Stimulated activated CD4-positive, alpha-beta T cell treated with anti-CD3 and anti-CD28 coated beads, TNF-alpha, amount 100 ng/mL, for 1 hour (primary cell): Measurements from ENCODE around the gene SND1.
A peak's percentile ranks its signal among the peaks of the same experiment; 100 is the strongest.

Experiments
- DNase-seq, 3 donors: peaks; one replicate each; pipeline ENCODE4 v3.0.0-alpha.2; 2020; ENCODE audit warnings: low read depth in 3 of 3, low spot score in 1 of 3

Gene SND1

DNA sequence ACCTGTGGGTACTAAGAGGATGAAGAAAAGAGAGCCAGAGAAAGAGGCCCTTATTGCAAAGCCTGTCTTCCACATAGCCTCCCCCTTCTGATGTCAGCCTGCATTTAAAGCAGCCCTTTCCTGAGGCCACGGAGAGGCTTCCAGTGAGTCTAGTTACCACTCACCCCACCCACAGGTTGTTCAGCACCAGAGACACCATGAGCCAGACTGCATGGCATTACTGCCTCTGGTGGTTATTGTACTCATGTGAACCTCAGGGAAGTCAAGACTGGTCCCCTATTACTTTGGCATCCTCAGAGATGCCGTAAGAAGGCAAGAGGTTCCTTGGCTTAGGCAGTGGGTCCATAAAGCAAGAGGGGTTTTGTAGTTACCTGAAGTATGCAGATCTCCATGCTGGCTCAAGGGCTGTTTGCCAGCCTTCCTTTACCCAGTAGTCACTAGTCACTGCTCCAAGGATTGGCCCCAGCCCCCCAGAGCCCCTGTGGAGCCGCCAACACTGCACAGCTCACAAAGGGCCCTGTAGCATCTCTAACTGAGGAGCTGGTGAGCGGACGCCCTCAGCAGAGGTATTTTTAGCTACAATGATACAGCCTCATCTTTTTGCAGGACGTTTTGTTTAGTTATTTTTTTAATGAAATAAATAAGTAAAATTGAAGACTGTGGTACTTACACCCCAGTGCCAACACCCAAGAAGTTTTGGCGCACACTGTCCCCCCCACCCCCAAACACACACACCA, 358.6 kb downstream of the SND1 start:
- no peak for DNase-seq

GRCh38 chr7:128011131-128011661, 359.2 kb downstream of the SND1 start:
- no peak for DNase-seq

GRCh38 chr7:128014811-128015210, 362.8 kb downstream of the SND1 start:
- no peak for DNase-seq

GRCh38 chr7:128017460-128017859, 365.5 kb downstream of the SND1 start:
- no peak for DNase-seq

DNA sequence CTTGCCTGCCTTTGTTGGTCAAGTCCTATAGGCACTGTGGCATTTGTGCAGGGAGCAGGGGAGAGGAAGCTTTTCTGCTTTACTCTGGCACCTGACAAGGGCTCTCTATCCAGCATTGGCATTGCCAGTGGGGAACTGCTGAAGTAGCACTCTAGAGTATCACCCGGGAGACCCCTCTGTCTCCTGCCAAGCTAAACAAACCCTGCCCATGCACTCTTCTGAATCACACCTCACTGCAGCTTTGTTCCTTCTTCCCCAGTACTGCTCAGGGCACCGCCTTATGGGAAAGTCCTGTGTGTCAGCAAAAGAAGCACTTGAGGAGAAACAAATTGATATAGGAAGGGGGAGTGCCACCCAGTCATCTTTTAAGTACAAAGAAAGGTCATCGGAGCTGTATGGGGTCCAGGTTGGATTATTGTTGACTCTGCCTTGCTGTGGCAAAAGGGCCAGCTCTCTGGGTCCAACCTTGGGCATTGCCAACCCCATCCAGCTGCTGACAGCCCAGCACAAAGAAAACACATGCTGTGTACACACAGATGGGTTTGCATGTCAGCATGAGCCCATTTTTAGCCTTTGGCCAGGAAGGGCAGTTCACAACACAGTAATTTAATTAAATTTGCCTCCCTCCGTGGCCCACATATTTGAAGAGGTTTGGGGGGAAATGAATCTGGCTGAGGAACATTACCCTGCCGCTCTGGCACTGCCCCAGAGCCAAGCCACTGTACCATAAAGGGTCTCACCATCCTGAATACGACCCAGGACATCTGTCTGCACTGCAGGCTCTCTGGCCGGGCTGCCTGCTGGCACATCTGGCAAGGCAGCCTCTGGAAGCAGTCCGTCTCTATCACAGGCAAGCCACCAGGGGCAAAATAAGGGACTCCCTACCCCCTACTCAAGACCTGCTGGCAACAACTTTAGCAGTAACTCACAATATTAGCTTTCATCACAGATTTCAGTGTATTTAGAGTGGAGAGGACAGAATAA, 366.2 kb downstream of the SND1 start:
- no peak for DNase-seq

DNA sequence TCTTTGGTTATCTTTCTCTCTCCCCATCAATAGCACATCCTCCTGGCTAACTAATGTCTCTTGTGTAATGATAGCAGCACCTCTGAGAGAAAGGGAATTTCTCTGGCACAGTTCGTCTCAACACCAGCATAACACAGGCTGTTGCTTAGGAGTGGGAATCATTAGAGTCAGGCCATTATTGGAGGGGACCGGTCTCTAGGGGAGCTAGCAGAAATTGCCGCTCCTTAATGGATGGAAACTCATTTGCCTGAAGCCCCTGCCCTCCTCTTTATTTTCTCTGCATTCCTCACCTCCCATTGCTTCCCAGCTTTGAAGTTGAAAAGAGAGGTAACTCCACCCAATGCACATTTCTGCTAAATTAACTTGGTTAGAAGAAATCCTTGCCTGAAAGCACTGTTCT, 367.3 kb downstream of the SND1 start:
- DNase-seq: no peak

GRCh38 chr7:128020159-128020558, 368.2 kb downstream of the SND1 start:
- DNase-seq: no peak

- no peak for DNase-seq
These were observed 369.4 kb downstream of the SND1 start for GRCh38 chr7:128021366-128021765.

DNA sequence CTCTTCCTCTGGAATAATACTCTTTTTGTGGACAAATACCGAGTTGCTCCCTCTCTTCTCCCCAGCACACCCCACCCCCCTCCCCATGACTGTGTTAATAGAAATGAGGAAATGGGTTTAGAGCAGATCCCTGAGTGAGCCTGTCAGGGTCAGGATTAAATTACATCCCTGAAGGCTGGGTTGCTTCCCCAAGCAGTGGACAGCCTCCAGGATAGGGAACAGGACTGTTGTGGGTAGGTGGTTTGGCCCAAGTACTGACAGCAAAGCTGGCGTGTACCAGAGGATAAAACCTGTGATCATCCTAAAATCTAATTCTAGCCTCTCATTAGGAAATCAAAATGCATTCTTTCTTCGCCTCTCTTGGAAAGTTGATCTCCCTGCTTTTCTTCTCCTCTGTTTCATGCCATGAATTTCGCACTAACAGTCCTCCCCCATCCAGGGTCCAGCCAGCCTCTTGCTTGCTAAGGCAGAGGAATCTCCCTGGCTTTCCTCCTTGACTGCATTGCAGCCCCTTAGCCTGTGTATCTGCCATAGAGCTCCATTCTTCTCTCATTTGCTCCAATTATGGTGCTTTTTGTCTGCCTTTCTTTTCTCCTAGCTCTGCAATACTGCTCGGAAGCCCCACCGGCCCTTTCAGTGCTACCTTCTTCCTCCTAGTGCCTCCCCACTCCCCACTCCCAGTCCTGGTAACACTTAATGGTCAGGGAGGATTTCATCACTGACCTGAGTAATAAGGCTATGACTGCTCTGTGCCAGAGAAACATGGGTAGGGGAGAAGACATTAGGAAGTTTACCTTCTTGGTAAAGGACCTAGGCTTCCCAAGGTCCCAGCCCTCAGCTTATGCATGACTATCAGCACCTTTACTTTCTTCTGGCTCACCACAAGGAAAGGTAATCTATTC, 370.9 kb downstream of the SND1 start:
- DNase-seq: no peak

- no peak for DNase-seq
These were observed 372.2 kb downstream of the SND1 start for GRCh38 chr7:128024151-128024550.

DNA sequence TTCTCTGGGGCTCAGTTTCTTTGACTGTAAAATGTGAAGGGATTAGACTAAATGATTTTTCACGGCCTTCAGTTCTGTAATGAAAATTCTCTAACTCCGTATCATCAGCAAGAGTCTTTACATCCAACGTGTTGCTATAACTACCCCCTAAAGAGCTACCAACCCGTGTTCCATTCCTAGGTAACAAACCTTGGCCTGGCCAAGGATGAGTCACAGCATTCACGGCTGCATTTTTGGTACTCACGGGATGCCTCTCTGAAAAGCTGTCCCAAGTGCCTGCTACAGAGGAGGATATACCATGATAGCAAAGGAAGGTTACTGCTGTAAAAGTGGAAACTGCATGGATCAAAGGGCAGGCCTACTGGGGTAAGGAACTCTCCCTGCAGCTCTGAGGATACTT, 373.4 kb downstream of the SND1 start:
- DNase-seq: no peak

DNA sequence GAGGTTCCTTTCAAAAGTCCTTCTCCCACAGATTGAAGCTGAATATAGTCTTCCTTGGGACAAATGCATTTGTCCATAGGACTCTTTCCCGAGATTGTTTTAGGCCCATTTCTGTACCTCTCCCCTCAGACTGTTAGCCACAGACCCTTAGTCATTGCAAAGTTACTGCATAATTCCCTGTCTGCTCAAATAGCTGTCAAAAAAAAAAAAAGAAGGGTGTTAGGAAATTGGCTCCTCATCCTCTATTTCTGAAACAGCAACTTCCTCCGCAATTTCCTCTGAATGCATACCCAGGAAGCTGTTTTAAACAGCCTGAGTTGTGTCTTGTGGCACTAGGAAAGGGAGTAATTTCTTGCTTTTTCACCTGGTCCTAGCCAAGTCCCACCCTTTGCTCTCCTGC, 373.8 kb downstream of the SND1 start:
- no peak for DNase-seq

DNA sequence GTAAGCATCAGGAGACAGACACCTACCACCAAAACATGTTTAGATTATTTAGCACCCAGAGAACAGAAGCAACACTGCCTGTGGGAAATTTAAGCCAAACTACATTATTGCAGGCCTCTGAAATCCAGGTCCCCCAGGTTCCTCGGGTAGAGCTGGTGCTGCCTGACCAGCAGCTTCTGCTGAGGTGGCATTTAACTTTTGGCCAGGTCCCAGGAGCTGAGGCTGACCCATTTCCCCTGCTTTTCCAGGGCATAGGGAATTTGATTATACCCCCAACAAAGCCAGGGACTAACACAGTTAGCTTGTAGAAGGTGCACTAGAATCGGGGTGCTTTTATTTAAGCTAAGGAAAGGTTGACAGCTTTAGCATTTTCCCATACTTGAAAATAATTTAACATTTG, 374.6 kb downstream of the SND1 start:
- no peak for DNase-seq

DNA sequence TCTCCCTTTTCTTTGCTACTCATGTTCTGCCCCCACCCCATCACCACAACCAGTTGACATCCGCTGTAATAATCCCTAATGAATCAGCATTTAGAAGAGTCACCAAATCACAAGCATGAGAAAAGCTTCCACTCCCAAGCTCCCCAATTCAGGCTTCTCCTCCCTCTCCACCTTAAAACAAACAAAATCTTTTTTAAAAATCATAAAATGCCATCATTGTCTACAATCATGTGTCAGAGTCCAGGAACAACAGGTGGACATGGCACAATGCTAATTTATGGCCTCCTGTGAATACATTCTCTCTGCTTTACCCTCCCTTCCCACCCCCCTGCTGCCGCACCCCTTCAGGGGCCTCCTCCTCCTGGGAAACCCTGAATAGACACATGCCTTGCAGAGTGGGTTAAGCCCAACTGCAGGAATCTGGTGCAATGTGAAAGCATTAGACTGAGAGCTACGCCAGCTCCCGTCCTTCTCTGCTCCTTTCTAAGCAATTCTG, 375.5 kb downstream of the SND1 start:
- no peak for DNase-seq

- DNase-seq: no peak
These were observed 377.5 kb downstream of the SND1 start for GRCh38 chr7:128029405-128029995.

GRCh38 chr7:128030263-128030653, 378.3 kb downstream of the SND1 start:
- DNase-seq: no peak

DNA sequence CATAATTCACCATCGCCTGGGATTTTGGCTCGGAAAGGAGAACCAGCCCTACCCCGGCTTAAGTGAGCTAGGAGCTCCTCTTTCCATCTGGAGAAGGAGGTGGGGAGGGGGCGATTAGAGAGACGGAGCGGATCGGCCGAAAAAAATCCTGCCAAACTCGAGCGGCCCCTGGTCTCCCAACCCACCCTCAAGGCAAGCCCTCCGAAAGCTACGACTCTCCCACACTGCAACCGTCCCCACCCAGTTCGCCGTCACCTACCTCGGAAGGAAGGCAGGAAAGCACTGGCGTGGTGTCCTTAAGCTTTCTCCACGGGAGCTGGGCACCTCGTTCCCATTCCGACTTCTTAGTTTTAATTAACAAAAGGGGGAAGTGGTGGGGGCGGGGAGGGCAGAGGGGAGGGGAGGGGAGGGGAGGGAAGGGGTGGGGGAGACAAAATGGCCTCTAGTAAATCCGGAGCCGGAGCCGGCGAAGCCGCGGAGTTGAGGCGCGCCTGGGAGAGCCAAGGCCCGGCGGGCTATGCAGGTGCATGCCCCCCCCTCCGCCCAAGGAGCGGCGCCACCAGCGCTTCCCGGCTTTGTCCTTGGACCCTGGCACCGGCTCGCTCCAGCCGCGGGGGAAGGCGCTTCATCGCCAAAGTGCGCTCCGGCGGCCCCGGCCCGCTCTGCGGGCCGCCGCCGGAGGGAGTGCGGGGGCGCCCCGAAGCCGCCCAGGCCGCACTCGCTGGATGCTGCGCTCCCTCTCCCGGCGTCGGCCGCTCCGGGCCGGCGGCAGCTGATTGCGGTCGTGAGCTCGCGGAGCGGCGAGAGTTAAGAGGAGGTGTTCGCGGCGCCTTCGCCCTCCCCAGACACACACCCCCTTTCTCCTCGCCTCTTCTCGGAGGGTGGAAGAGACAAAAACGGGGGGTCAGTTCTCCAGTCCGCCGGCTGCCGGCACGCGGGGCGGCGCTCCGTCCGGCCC, 378.9 kb downstream of the SND1 start, which contains the start of gene LRRC4:
Gene LRRC4, minus strand, starts transcription at position 784 of the 958 bp plus-strand sequence. CDS start 797 bp downstream, outside the sequence.
- no peak for DNase-seq

DNA sequence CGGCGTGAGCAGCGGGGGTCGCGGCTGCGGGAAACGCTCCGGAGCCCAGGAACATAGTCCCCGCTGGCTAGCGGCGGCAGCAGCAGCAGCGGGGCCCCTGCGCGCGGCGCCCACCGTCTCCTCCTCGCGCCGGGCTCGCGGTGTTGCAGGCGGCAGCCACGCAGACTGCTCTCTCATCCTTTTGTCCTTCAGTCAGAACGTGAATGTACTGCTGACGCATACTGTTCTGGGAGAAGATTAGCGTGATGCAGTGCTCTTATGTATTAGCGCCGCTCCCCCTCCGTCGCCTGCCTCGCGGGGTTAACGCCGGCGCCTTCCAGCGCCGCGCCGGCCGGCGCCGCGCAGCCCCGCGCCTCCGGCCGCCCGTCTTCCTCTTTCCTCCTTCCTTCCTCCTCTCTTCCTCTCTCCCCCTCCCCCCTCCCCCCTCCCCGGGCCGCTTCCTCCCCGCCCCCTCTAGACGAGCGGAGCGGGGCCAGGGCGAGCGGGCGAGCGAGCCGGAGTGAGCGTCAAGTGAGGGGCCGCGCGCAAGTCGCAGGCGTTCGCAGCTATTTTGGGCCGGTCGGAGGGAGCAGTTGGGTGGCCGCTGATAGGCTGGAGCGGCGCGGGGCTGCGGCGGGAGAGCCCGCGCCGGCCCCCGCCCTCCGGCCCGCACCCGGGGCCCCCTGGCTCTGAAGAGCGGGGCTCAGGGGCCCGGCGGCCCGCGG, 380.1 kb downstream of the SND1 start:
- DNase-seq: peak in 2 of 3 donors; percentile 16 to 37
